Neural progenitor cell (in vitro differentiated cells): ENCODE results near the gene DCDC2. TPM values are rescaled to one million over a fixed set of nuclear protein-coding genes. Genes with fewer than 3 reads are reported as not detected.
"Not testable (repeated sequence)": the region's sequence is repeated elsewhere in the genome, so short reads cannot be mapped to it uniquely, and the experiment has no call there.

Source experiments
- DNase-seq: peaks from one replicate; pipeline ENCODE4 v3.0.0-alpha.2; 2016; ENCODE audit warnings: low spot score
- H2AFZ ChIP-seq: fragments of 200-600 bp; sonication (generic); replicated peaks from 2 replicates; pipeline ENCODE4 v1.6.1; 2016; ENCODE audit warnings: antibody characterized with exemption
- H3F3A ChIP-seq: fragments of 200-600 bp; sonication (generic); 2 replicates; pipeline ENCODE4 v1.6.1; 2016; ENCODE audit warnings: antibody characterized with exemption, low read depth
- H3K27ac ChIP-seq: fragments of 200-600 bp; sonication (generic); 2 replicates; pipeline ENCODE4 v1.5.1; 2016; ENCODE audit warnings: mild to moderate bottlenecking
- H3K27me3 ChIP-seq: fragments of 200-600 bp; sonication (generic); 2 replicates; pipeline ENCODE4 v1.6.1; 2016; ENCODE audit warnings: mild to moderate bottlenecking, moderate library complexity
- H3K36me3 ChIP-seq: fragments of 200-600 bp; sonication (generic); 2 replicates; pipeline ENCODE4 v1.5.1; 2016
- H3K4me1 ChIP-seq: fragments of 200-600 bp; sonication (generic); 2 replicates; pipeline ENCODE4 v1.6.1; 2016; ENCODE audit warnings: mixed run types
- H3K4me2 ChIP-seq: fragments of 200-600 bp; sonication (generic); 2 replicates; pipeline ENCODE4 v1.6.1; 2016
- H3K4me3 ChIP-seq: fragments of 200-600 bp; sonication (generic); 2 replicates; pipeline ENCODE4 v1.5.1; 2016
- H3K79me2 ChIP-seq: fragments of 200-600 bp; sonication (generic); 2 replicates; pipeline ENCODE4 v1.6.1; 2016; ENCODE audit warnings: low read depth
- H3K9ac ChIP-seq: fragments of 200-600 bp; sonication (generic); 2 replicates; pipeline ENCODE4 v1.6.1; 2016
- H3K9me3 ChIP-seq: fragments of 200-600 bp; sonication (generic); 2 replicates; pipeline ENCODE4 v1.5.1; 2016; ENCODE audit warnings: low read depth
- H4K20me1 ChIP-seq: fragments of 200-600 bp; sonication (generic); 2 replicates; pipeline ENCODE4 v1.6.1; 2016; ENCODE audit warnings: low read depth
- H3K27ac Mint-ChIP-seq: 3 replicates; pipeline ENCODE4 v1.8.0; 2021; ENCODE audit warnings: mixed read lengths
- H3K27me3 Mint-ChIP-seq: 2 replicates; pipeline ENCODE4 v1.8.0; 2022; ENCODE audit warnings: low read depth, mild to moderate bottlenecking, inconsistent platforms, moderate library complexity, mixed read lengths; ENCODE audit not compliant: insufficient read depth
- H3K36me3 Mint-ChIP-seq: 3 replicates; pipeline ENCODE4 v1.8.0; 2021; ENCODE audit warnings: mixed read lengths
- H3K4me1 Mint-ChIP-seq: 3 replicates; pipeline ENCODE4 v1.8.0; 2021; ENCODE audit warnings: mixed read lengths
- H3K4me3 Mint-ChIP-seq: 3 replicates; pipeline ENCODE4 v1.8.0; 2021; ENCODE audit warnings: mild to moderate bottlenecking, moderate library complexity, mixed read lengths
- H3K9me3 Mint-ChIP-seq: 3 replicates; pipeline ENCODE4 v1.8.0; 2020; ENCODE audit warnings: mixed read lengths
- EZH2 ChIP-seq: fragments of 200-600 bp; sonication (generic); IDR thresholded peaks from 2 replicates; pipeline ENCODE4 v1.6.1; 2017; ENCODE audit warnings: antibody characterized with exemption, mild to moderate bottlenecking, moderate library complexity
- EZH2phosphoT487 ChIP-seq: fragments of 200-600 bp; sonication (generic); IDR thresholded peaks from 2 replicates; pipeline ENCODE4 v1.6.1; 2017; ENCODE audit warnings: antibody characterized with exemption
- total RNA-seq: library from RNA; depleted of rRNA; stranded (reverse); fragments of >200 nt; gene quantifications from 2 replicates; pipeline ENCODE4 v1.2.3, GENCODE V29; 2015; ENCODE audit warnings: low replicate concordance
- TF ChIP-seq, protein P1 (sequence below): fragments of 200-600 bp; sonication (generic); IDR thresholded peaks from 2 replicates; pipeline ENCODE4 v1.5.1; 2017; ENCODE audit warnings: antibody characterized with exemption, mild to moderate bottlenecking

The DCDC2 gene
- total RNA-seq, 1 donor from 2014 or later: not detected

DNA sequence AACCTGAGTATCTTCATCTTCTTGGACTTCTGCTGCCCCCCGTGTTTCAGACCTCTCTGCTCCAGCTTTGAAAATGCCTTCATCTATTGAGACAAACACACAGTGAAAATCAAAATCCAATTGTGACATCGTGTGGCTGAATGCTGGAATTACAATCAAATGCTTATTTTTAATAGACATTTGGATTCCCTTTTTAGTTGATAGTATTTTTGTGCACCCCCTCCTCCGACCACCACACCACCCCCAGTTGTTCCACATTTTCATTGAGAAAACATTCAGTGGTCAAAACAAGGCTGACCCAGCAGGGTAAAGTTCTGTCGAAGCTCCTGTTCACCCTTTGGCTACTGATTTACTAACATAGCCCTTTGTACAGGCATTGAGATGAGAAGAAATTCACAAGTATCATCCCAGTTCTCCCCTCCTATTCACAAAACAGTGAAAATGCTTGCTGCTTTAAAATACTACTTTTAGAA, 152.8 kb downstream of the DCDC2 start:
- Histone ChIP-seq H4K20me1 (no peaks in the 10 kb centered on the region), H3K9ac (no peak overlapping the region), H3K79me2 (no peaks in the 10 kb centered on the region), H3K4me3 (no peak overlapping the region), H3K4me1 (no peaks in the 10 kb centered on the region), H3K36me3 (no peaks in the 10 kb centered on the region), H3F3A (no peaks in the 10 kb centered on the region), H3K27me3 (no peaks in the 10 kb centered on the region), H3K4me2 (no peak overlapping the region), H3K9me3 (no peaks in the 10 kb centered on the region), H2AFZ (no peak overlapping the region), H3K27ac (no peak overlapping the region)
- no peak overlapping the region for H3K27ac Mint-ChIP-seq
- TF ChIP-seq EZH2 (no peak), EZH2phosphoT487 (no peak)
- TF ChIP-seq, protein P1, sequence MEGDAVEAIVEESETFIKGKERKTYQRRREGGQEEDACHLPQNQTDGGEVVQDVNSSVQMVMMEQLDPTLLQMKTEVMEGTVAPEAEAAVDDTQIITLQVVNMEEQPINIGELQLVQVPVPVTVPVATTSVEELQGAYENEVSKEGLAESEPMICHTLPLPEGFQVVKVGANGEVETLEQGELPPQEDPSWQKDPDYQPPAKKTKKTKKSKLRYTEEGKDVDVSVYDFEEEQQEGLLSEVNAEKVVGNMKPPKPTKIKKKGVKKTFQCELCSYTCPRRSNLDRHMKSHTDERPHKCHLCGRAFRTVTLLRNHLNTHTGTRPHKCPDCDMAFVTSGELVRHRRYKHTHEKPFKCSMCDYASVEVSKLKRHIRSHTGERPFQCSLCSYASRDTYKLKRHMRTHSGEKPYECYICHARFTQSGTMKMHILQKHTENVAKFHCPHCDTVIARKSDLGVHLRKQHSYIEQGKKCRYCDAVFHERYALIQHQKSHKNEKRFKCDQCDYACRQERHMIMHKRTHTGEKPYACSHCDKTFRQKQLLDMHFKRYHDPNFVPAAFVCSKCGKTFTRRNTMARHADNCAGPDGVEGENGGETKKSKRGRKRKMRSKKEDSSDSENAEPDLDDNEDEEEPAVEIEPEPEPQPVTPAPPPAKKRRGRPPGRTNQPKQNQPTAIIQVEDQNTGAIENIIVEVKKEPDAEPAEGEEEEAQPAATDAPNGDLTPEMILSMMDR: peak; percentile 81
- no peaks in the 10 kb centered on the region for H3K36me3 Mint-ChIP-seq
- no peaks in the 10 kb centered on the region for H3K4me1 Mint-ChIP-seq
- peaks cover 9% of the 10 kb centered on the region for H3K9me3 Mint-ChIP-seq
- no peak overlapping the region for H3K4me3 Mint-ChIP-seq
- H3K27me3 Mint-ChIP-seq: peaks cover 3% of the 10 kb centered on the region
- peak; percentile 61 for DNase-seq

DNA sequence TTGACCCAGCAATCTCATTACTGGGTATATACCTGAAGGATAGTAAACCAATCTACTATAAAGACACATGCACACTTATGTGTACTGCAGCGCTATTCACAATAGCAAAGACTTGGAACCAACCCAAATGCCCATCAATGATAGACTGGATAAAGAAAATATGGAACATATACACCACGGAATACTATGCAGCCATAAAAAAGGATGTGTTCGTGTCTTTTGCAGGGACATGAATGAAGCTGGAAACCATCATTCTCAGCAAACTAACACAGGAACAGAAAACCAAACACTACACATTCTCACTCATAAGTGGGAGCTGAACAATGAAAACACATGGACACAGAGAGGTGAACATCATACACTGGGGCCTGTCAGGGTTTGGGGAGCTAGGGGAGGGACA, 153.7 kb downstream of the DCDC2 start:
- H3K27ac Mint-ChIP-seq, H3K9ac ChIP-seq, DNase-seq, H4K20me1 ChIP-seq, H3K4me3 ChIP-seq, H3K4me1 Mint-ChIP-seq, H3K79me2 ChIP-seq, H3F3A ChIP-seq, H3K36me3 ChIP-seq, H3K27me3 Mint-ChIP-seq, H3K4me2 ChIP-seq, H3K36me3 Mint-ChIP-seq, H3K9me3 ChIP-seq, H3K27ac ChIP-seq, H2AFZ ChIP-seq, H3K27me3 ChIP-seq, H3K4me1 ChIP-seq, H3K4me3 Mint-ChIP-seq: not testable (repeated sequence)
- H3K9me3 Mint-ChIP-seq: peaks cover 13% of the 10 kb centered on the region

GRCh38 chr6:24197892-24198291, 160.0 kb downstream of the DCDC2 start:
- Histone ChIP-seq H3K4me1 (peaks cover 10% of the 10 kb centered on the region), H2AFZ (no peak overlapping the region), H3K27ac (no peak overlapping the region), H3F3A (no peaks in the 10 kb centered on the region), H3K9me3 (no peaks in the 10 kb centered on the region), H3K4me3 (no peak overlapping the region), H3K9ac (no peak overlapping the region), H3K27me3 (no peaks in the 10 kb centered on the region), H3K36me3 (no peaks in the 10 kb centered on the region), H3K4me2 (no peak overlapping the region), H3K79me2 (no peaks in the 10 kb centered on the region), H4K20me1 (no peaks in the 10 kb centered on the region)
- H3K9me3 Mint-ChIP-seq: peaks cover 13% of the 10 kb centered on the region
- H3K4me3 Mint-ChIP-seq: no peak overlapping the region
- TF ChIP-seq, protein P1: no peak
- no peak for TF ChIP-seq EZH2phosphoT487
- no peak for TF ChIP-seq EZH2
- H3K36me3 Mint-ChIP-seq: no peaks in the 10 kb centered on the region
- H3K4me1 Mint-ChIP-seq: peaks cover 6% of the 10 kb centered on the region
- no peak for DNase-seq
- H3K27me3 Mint-ChIP-seq: no peaks in the 10 kb centered on the region
- no peak overlapping the region for H3K27ac Mint-ChIP-seq

DNA sequence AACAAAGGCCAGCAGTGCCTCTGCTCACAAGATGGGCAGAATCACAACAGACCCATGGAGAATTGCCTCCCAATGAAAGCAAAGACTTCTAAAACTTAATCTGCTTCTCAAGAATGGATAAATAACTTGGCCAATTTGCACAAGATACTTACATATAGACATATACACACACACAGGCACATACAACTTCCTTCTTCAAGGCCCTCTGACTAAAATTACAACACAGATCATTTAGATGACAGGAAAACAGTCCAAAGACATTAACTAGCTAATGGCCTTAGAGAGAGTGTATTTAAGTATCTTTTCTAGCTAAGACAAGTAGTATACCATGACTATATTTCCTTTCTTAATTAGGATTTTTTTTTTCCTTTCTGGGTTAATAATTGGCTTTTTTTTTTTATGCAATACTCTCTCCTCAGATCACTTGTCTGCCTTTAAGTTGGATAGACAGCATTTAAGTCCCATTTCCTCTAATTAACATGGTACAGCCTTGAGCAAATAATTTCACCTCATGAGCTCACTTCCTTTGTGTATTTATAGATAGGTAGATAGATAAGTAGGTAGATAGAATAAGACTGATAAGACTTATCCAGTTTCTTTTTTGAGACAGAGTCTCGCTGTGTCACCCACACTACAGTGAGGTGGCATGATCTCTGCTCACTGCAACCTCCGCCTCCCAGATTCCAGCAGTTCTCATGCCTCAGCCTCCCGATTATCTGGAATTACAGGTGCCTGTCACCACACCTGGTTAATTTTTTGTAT, 161.8 kb downstream of the DCDC2 start:
- H3K4me3 Mint-ChIP-seq: no peak overlapping the region
- no peak for TF ChIP-seq EZH2phosphoT487
- no peak for TF ChIP-seq EZH2
- TF ChIP-seq, protein P1: no peak
- H3K36me3 ChIP-seq: no peaks in the 10 kb centered on the region
- no peak for DNase-seq
- H3K27me3 Mint-ChIP-seq: no peaks in the 10 kb centered on the region
- H3K36me3 Mint-ChIP-seq: no peaks in the 10 kb centered on the region
- no peaks in the 10 kb centered on the region for H3K27me3 ChIP-seq
- peaks cover 10% of the 10 kb centered on the region for H3K4me1 ChIP-seq
- H3K4me1 Mint-ChIP-seq: peaks cover 6% of the 10 kb centered on the region
- H4K20me1 ChIP-seq: no peaks in the 10 kb centered on the region
- H3K9ac ChIP-seq: no peak overlapping the region
- peaks cover 6% of the 10 kb centered on the region for H3K9me3 Mint-ChIP-seq
- H3K4me3 ChIP-seq: no peak overlapping the region
- H2AFZ ChIP-seq: no peak overlapping the region
- no peak overlapping the region for H3K27ac Mint-ChIP-seq
- H3K27ac ChIP-seq: no peak overlapping the region
- H3K9me3 ChIP-seq: no peaks in the 10 kb centered on the region
- no peaks in the 10 kb centered on the region for H3F3A ChIP-seq
- H3K4me2 ChIP-seq: peak overlapping the region; percentile 52
- no peaks in the 10 kb centered on the region for H3K79me2 ChIP-seq
